Measurements from ENCODE around the gene ZNF667. TPM values are rescaled to one million over a fixed set of nuclear protein-coding genes. Genes with fewer than 3 reads are reported as not detected.

ZNF667 gene
- total RNA-seq, 2 donors from 2014 or later: 3.5 to 5.3 TPM

DNA sequence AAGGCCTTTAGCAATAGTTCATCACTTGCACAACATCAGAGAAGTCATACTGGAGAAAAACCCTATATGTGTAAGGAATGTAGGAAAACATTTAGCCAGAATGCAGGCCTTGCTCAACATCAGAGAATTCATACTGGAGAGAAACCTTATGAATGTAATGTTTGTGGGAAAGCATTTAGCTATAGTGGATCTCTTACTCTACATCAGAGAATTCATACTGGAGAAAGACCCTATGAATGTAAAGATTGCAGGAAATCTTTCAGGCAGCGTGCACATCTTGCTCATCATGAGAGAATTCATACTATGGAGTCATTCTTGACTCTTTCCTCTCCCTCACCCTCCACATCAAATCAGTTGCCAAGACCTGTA lies 53.2 kb downstream of the ZNF667 start:
- Histone ChIP-seq H3K36me3 (peaks cover 45% of the 10 kb centered on the region), H3K9me3 (peaks cover 94 to 100% of the 10 kb centered on the region in 2 donors), H3K27me3 (no peaks in the 10 kb centered on the region), H3K4me1 (no peaks in the 10 kb centered on the region), H3K27ac (no peak overlapping the region), H3K4me3 (no peak overlapping the region)
- TF ChIP-seq, protein P1, sequence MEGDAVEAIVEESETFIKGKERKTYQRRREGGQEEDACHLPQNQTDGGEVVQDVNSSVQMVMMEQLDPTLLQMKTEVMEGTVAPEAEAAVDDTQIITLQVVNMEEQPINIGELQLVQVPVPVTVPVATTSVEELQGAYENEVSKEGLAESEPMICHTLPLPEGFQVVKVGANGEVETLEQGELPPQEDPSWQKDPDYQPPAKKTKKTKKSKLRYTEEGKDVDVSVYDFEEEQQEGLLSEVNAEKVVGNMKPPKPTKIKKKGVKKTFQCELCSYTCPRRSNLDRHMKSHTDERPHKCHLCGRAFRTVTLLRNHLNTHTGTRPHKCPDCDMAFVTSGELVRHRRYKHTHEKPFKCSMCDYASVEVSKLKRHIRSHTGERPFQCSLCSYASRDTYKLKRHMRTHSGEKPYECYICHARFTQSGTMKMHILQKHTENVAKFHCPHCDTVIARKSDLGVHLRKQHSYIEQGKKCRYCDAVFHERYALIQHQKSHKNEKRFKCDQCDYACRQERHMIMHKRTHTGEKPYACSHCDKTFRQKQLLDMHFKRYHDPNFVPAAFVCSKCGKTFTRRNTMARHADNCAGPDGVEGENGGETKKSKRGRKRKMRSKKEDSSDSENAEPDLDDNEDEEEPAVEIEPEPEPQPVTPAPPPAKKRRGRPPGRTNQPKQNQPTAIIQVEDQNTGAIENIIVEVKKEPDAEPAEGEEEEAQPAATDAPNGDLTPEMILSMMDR (IDR thresholded peaks at IDR 0.05): no peak
- no peak for DNase-seq (ENCODE audit: low spot score)

DNA sequence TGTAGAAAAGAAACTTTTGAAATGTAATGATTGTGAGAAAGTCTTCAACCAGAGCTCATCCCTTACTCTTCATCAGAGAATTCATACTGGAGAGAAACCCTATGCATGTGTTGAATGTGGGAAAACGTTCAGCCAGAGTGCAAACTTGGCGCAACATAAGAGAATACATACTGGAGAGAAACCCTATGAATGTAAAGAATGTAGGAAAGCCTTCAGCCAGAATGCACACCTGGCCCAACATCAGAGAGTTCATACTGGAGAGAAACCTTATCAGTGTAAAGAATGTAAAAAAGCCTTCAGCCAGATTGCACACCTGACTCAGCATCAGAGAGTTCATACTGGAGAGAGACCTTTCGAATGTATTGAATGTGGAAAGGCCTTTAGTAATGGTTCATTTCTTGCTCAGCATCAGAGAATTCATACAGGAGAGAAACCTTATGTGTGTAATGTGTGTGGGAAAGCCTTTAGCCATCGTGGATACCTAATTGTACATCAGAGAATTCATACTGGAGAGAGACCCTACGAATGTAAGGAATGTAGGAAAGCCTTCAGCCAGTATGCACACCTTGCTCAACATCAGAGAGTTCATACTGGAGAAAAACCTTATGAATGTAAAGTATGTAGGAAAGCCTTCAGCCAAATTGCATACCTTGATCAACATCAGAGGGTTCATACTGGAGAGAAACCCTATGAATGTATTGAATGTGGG lies 53.7 kb downstream of the ZNF667 start:
- TF ChIP-seq, protein P1 (IDR thresholded peaks at IDR 0.05): no peak
- Histone ChIP-seq H3K36me3 (peaks cover 48% of the 10 kb centered on the region), H3K9me3 (peaks cover 89 to 100% of the 10 kb centered on the region in 2 donors)

GRCh38 chr19:56405062-56405461 lies 72.1 kb downstream of the ZNF667 start:
- no peak overlapping the region for H3K27ac ChIP-seq
- H3K9me3 ChIP-seq: peaks cover 0 to 45% of the 10 kb centered on the region in 2 donors
- peaks cover 0 to 17% of the 10 kb centered on the region in 2 donors for H3K4me1 ChIP-seq
- peak overlapping the region in 1 of 2 donors; percentile 79 for H3K4me3 ChIP-seq
- no peak for DNase-seq (ENCODE audit: low spot score)
- peaks cover 34% of the 10 kb centered on the region for H3K36me3 ChIP-seq
- TF ChIP-seq, protein P1 (IDR thresholded peaks at IDR 0.05): no peak
- no peaks in the 10 kb centered on the region for H3K27me3 ChIP-seq

More for the DNA sequence above, 53.7 kb downstream of the ZNF667 start:
- no peak overlapping the region for H3K4me3 ChIP-seq
- H3K27ac ChIP-seq: no peak overlapping the region
- no peak for DNase-seq (ENCODE audit: low spot score)
- no peaks in the 10 kb centered on the region for H3K4me1 ChIP-seq
- H3K27me3 ChIP-seq: no peaks in the 10 kb centered on the region

GRCh38 chr19:56404705-56405056 lies 72.5 kb downstream of the ZNF667 start:
- DNase-seq (ENCODE audit: low spot score): no peak
- Histone ChIP-seq H3K27ac (peak overlapping the region in 1 of 2 donors; percentile 98), H3K36me3 (peaks cover 30% of the 10 kb centered on the region), H3K27me3 (no peaks in the 10 kb centered on the region), H3K4me3 (peak overlapping the region; percentile 79 to 82), H3K9me3 (peaks cover 0 to 45% of the 10 kb centered on the region in 2 donors), H3K4me1 (peaks cover 0 to 17% of the 10 kb centered on the region in 2 donors)
- TF ChIP-seq, protein P1 (IDR thresholded peaks at IDR 0.05): no peak

- H3K4me1 ChIP-seq: peaks cover 0 to 17% of the 10 kb centered on the region in 2 donors
- no peaks in the 10 kb centered on the region for H3K27me3 ChIP-seq
- TF ChIP-seq, protein P1 (IDR thresholded peaks at IDR 0.05): peak in 1 of 2 donors; percentile 14
- peak within 1 kb of the TSS; percentile 97 to 98 for H3K27ac ChIP-seq
- H3K36me3 ChIP-seq: peaks cover 26% of the 10 kb centered on the region
- H3K9me3 ChIP-seq: peaks cover 0 to 44% of the 10 kb centered on the region in 2 donors
- peak; percentile 96 for DNase-seq (ENCODE audit: low spot score)
- H3K4me3 ChIP-seq: peak within 1 kb of the TSS; percentile 79 to 82
Observed at GRCh38 chr19:56403764-56404704, 73.1 kb downstream of the ZNF667 start, which contains the start of gene ZNF583. TSS of gene ZNF583 (plus strand) at chr19:56404332. CDS start at chr19:56407115, 2,783 bp downstream.
